ENCODE data around the gene OPHN1. TPM values are rescaled to one million over a fixed set of nuclear protein-coding genes. Genes with fewer than 3 reads are reported as not detected.

OPHN1 gene, protein sequence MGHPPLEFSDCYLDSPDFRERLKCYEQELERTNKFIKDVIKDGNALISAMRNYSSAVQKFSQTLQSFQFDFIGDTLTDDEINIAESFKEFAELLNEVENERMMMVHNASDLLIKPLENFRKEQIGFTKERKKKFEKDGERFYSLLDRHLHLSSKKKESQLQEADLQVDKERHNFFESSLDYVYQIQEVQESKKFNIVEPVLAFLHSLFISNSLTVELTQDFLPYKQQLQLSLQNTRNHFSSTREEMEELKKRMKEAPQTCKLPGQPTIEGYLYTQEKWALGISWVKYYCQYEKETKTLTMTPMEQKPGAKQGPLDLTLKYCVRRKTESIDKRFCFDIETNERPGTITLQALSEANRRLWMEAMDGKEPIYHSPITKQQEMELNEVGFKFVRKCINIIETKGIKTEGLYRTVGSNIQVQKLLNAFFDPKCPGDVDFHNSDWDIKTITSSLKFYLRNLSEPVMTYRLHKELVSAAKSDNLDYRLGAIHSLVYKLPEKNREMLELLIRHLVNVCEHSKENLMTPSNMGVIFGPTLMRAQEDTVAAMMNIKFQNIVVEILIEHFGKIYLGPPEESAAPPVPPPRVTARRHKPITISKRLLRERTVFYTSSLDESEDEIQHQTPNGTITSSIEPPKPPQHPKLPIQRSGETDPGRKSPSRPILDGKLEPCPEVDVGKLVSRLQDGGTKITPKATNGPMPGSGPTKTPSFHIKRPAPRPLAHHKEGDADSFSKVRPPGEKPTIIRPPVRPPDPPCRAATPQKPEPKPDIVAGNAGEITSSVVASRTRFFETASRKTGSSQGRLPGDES
- total RNA-seq: 5.2 and 7.5 TPM in 2 replicates

DNA sequence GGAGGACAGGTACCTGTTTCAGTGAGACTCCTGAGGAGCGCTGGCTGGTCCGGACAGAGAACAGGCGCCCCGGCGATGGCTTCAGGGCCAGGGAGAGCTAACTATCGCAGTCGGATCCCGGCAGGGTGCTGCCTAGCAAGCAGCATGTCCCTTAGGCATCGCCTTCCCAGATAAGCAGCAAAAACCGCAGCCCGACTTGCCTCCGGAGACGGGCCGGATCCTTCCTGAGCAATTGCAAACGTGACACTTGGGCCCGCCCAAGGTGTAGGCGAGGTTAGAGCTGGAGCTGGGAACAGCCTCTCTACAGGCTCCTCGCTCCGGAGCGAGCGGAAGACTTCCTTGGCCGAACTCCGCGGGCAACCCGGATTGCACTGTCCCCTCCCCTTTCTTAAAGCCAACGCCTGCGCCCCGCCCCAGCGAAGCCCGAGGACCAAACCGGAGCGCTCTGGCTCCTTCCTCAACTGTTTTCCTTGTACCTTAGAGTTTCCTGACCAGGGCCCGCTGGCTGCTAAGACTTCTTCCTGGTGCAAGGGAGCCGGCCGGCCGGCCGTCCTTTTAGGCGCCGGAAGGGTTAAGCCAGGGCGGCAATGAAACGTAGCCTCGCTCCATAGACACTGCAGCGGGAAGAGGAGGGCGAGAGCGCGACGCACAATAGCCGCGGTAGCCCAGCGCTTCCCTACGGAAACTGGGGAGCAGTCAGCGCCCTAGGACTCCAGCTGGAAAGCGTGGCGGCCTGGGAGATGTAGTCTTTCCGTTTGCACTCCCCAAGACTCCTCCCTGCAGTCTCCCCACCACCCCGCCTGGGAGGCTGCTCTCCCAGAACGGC, at the start of gene OPHN1:
OPHN1 (minus strand) TSS at position 341 of the 826 bp plus-strand sequence. CDS start 475 bp downstream, outside the sequence.

Small RNA genes within 50 kb of the gene (small RNA-seq; reads per million reads assigned to genes)
- not detected for gene RF00019
- 0.13 reads per million for gene RNU6-1225P

Other genes starting within 250 kb of the OPHN1 start
- gene YIPF6, start 65.6 kb upstream of the OPHN1 start, total RNA-seq: 24.2 and 30.4 TPM in 2 replicates
- 9.3 and 11.4 TPM in 2 replicates for gene STARD8, start 214.2 kb upstream of the OPHN1 start, total RNA-seq

Data from vein endothelial cell (primary cell).